HepG2 (cell line): ENCODE measurements around the gene ITPK1. TPM values are rescaled to one million over a fixed set of nuclear protein-coding genes. Genes with fewer than 3 reads are reported as not detected.

Source experiments
- ATAC-seq: fragments of 200-7000 bp; cut with Tn5 transposase; 3 replicates; pipeline ENCODE4 v1.9.1; 2020; ENCODE audit warnings: mild to moderate bottlenecking, moderate library complexity
- BruUV-seq: library from RNA; stranded (reverse); fragments of 400-500 nt; replicated peaks from 2 replicates; lab custom pipeline; 2021; lab: Mats Ljungman, UMichigan
- CTCF ChIA-PET: fragments of 300-600 bp; formaldehyde crosslinking; extraction: SDS; loops from one replicate; lab custom pipeline; 2021; ENCODE audit warnings: low total read pairs, inconsistent platforms, low intra/inter-chr PET ratio; lab: Yijun Ruan, JAX
- POLR2A ChIA-PET: fragments of 350-600 bp; sonication (Branson Sonifier 250); formaldehyde crosslinking; loops from one replicate; lab custom pipeline; 2020; ENCODE audit warnings: antibody characterized with exemption, inconsistent platforms; lab: Yijun Ruan, JAX
- DNase-seq: peaks from one replicate; pipeline ENCODE4 v3.0.0-alpha.2; 2015; ENCODE audit warnings: low spot score
- FAIRE-seq: peaks from 3 replicates; lab custom pipeline; 2011; peaks lifted over from hg19 to GRCh38; lab: Jason Lieb, UNC
- H2AFZ ChIP-seq: one replicate; pipeline ENCODE4 v1.6.1; 2011; ENCODE audit warnings: low read length, inconsistent platforms
- H3K27ac ChIP-seq: fragments of 300-600 bp; 3 replicates; pipeline ENCODE4 v1.8.0; 2011; ENCODE audit warnings: mixed run types, mild to moderate bottlenecking, mixed read lengths, low read length, inconsistent platforms; ENCODE audit not compliant: insufficient read depth; ENCODE audit errors: extremely low read length
- H3K27me3 ChIP-seq, 2 experiments: fragments of 200-600 bp in 1 of 2; 2 replicates in 1 of 2; 3 replicates in 1 of 2; pipeline versions ENCODE4 v1.6.0 to v1.8.0; 2011; ENCODE audit warnings: low read length in 2 of 2, mild to moderate bottlenecking in 2 of 2, moderate library complexity in 2 of 2, inconsistent platforms in 1 of 2; ENCODE audit not compliant: insufficient read depth in 2 of 2, control insufficient read depth in 1 of 2
- H3K36me3 ChIP-seq, 2 experiments: fragments of 200-600 bp in 1 of 2; replicated peaks in 1 of 2; 2 replicates in 1 of 2; 3 replicates in 1 of 2; pipeline versions ENCODE4 v1.5.1 to v1.8.0; 2011; ENCODE audit warnings: low read length in 2 of 2, inconsistent platforms in 1 of 2; ENCODE audit not compliant: insufficient read depth in 2 of 2, control insufficient read depth in 1 of 2
- H3K4me1 ChIP-seq: 2 replicates; pipeline ENCODE4 v1.5.1; 2012; ENCODE audit warnings: low read length, inconsistent platforms; ENCODE audit not compliant: insufficient read depth
- H3K4me2 ChIP-seq: 2 replicates; pipeline ENCODE4 v1.6.0; 2011; ENCODE audit warnings: low read depth, low read length, inconsistent platforms
- H3K4me3 ChIP-seq, 3 experiments: fragments of 200-600 bp in 1 of 3; sonication (generic), shearing (Covaris generic) in 1 of 3; replicated peaks in 1 of 3; 2 replicates each; pipeline ENCODE4 v1.5.1; 2011 to 2016; ENCODE audit warnings: low read length in 3 of 3, inconsistent platforms in 2 of 3, low read depth in 2 of 3, mild to moderate bottlenecking in 2 of 3, control low read depth in 1 of 3, mixed read lengths in 1 of 3; ENCODE audit not compliant: insufficient read depth in 1 of 3
- H3K79me2 ChIP-seq: one replicate; pipeline ENCODE4 v1.6.1; 2011; ENCODE audit warnings: low read length, inconsistent platforms; ENCODE audit not compliant: insufficient read depth
- H3K9ac ChIP-seq: 2 replicates; pipeline ENCODE4 v1.6.0; 2011; ENCODE audit warnings: mild to moderate bottlenecking, low read depth, low read length, inconsistent platforms; ENCODE audit not compliant: insufficient read depth
- H3K9me3 ChIP-seq: 2 replicates; pipeline ENCODE4 v1.5.1; 2012; ENCODE audit warnings: mild to moderate bottlenecking, low read length
- H4K20me1 ChIP-seq: 2 replicates; pipeline ENCODE4 v1.6.0; 2011; ENCODE audit warnings: inconsistent platforms, mild to moderate bottlenecking, low read length, moderate library complexity; ENCODE audit not compliant: insufficient read depth
- CCDC6 ChIP-seq: sonication (generic); formaldehyde crosslinking; IDR thresholded peaks from 2 replicates; pipeline ENCODE4 v1.8.1; 2022; ENCODE audit warnings: mild to moderate bottlenecking, missing genetic modification reagents, moderate library complexity
- CEBPB ChIP-seq: IDR thresholded peaks from 2 replicates; pipeline ENCODE4 v1.6.1; 2011; ENCODE audit warnings: low read depth, low read length, improper control_type of control experiment, borderline replicate concordance
- GTF3A ChIP-seq: sonication (generic); formaldehyde crosslinking; conservative IDR thresholded peaks from 2 replicates; pipeline ENCODE4 v1.4.0; 2020; ENCODE audit warnings: mild to moderate bottlenecking, missing genetic modification reagents
- KLF13 ChIP-seq: sonication (generic); formaldehyde crosslinking; IDR thresholded peaks from 2 replicates; pipeline ENCODE4 v1.4.0; 2020; ENCODE audit warnings: mild to moderate bottlenecking, missing genetic modification reagents
- WGBS: methylation state at CpG from one replicate; pipeline ENCODE4 v1.1.6; 2017; ENCODE audit warnings: low lambda C conversion rate; 5-methylcytosine and 5-hydroxymethylcytosine counted together
- in situ Hi-C: cut with HindIII; loops from 2 replicates; pipeline ENCODE4 v1.10.0; 2017; ENCODE audit warnings: low pct_unique_long_range_greater_than_20kb; ENCODE audit not compliant: extremely low pct_ligation_motif_present
- intact Hi-C: fragments of 100-400 bp; cut with micrococcal nuclease; formaldehyde crosslinking; loops from one replicate; pipeline ENCODE4 v1.10.0; 2022; ENCODE audit not compliant: unreplicated experiment
- polyA plus RNA-seq, 8 experiments: library from polyadenylated mRNA; depleted of rRNA in 3 of 8; stranded (reverse) in 7 of 8; unstranded in 1 of 8; fragments of >200 nt; fragmentation: Illumina TruSeq in 4 of 8; extraction: Trizol in 4 of 8; gene quantifications; 2 replicates each; pipeline versions ENCODE4 v1.2.1 to v1.2.3, GENCODE V29; 2011 to 2016; ENCODE audit warnings: low read depth in 4 of 8, missing spikeins in 1 of 8, mixed read lengths in 1 of 8; ENCODE audit not compliant: insufficient read depth in 1 of 8
- total RNA-seq, 5 experiments: library from RNA; depleted of rRNA; stranded (reverse); fragments of >200 nt; fragmentation: Illumina TruSeq; extraction: Trizol; gene quantifications; 2 replicates each; pipeline ENCODE4 v1.2.3, GENCODE V29; 2016; ENCODE audit warnings: low read depth in 1 of 5

The ITPK1 gene
- total and polyA plus RNA-seq, 2 of the 13 experiments (the other 11 are each of a cell fraction or from before 2014, with no cell fraction given), result 20.5 to 47.5 TPM

GRCh38 chr14:92991536-92991935 is 124.2 kb downstream of the ITPK1 start (continued):
- TF ChIP-seq GTF3A (CRISPR knock-in tag), result no peak
- no peak for TF ChIP-seq KLF13 (CRISPR knock-in tag)
- TF ChIP-seq, all 625 proteins: peak for 0

GRCh38 chr14:92990456-92991430 is 125.0 kb downstream of the ITPK1 start:
- Histone ChIP-seq H4K20me1 (no peaks in the 10 kb centered on the region; the same call in 1 of the 2 replicates), H3K79me2 (no peaks in the 10 kb centered on the region), H2AFZ (no peak overlapping the region), H3K4me3 (no peak overlapping the region), H3K4me1 (peaks cover 49% of the 10 kb centered on the region), H3K36me3 (peaks cover 2 to 4% of the 10 kb centered on the region in 2 experiments; a peak in 2 of 5 replicates), H3K27me3 (no peaks in the 10 kb centered on the region), H3K27ac (no peak overlapping the region), H3K9ac (no peak overlapping the region)
- intact Hi-C loops, result no loop called here
- 93% methylated on average over 15 of the region's 22 CpGs for WGBS
- no peak for DNase-seq
- ChIA-PET CTCF (no interaction called here), POLR2A (no interaction called here)
- FAIRE-seq, result no peak
- no peak for ATAC-seq
- in situ Hi-C loops, result no loop called here
- no peak for TF ChIP-seq CEBPB
- no peak for TF ChIP-seq CCDC6 (CRISPR knock-in tag)
- TF ChIP-seq, all 625 proteins: peak for 0
- BruUV-seq, result no TSS peak
- H3K9me3 ChIP-seq, result no peaks in the 10 kb centered on the region
- H3K4me2 ChIP-seq, result no peak overlapping the region
